Parathyroid adenoma (tissue), 2 donors: Measurements from ENCODE around the gene MED27.

Experiments
- H2AFZ ChIP-seq: fragments of 300-600 bp; sonication (generic); one replicate; pipeline ENCODE4 v1.7.0; 2017; ENCODE audit warnings: antibody characterized with exemption, mild to moderate bottlenecking
- H3K27ac ChIP-seq: fragments of 300-600 bp; sonication (generic); one replicate; pipeline ENCODE4 v1.7.0; 2017
- H3K27me3 ChIP-seq: fragments of 300-600 bp; sonication (generic); one replicate; pipeline ENCODE4 v1.7.0; 2017; ENCODE audit warnings: low read length; ENCODE audit not compliant: control insufficient read depth, insufficient read depth
- H3K36me3 ChIP-seq: fragments of 300-600 bp; sonication (generic); one replicate; pipeline ENCODE4 v1.7.0; 2017; ENCODE audit warnings: low read length; ENCODE audit not compliant: control insufficient read depth, insufficient read depth
- H3K4me1 ChIP-seq: fragments of 300-600 bp; sonication (generic); one replicate; pipeline ENCODE4 v1.7.0; 2017; ENCODE audit warnings: control low read depth
- H3K4me2 ChIP-seq: fragments of 300-600 bp; sonication (generic); one replicate; pipeline ENCODE4 v1.7.0; 2017; ENCODE audit warnings: low read length
- H3K4me3 ChIP-seq: fragments of 300-600 bp; sonication (generic); one replicate; pipeline ENCODE4 v1.7.0; 2017; ENCODE audit warnings: low read depth, low read length
- H3K79me2 ChIP-seq: fragments of 300-600 bp; sonication (generic); one replicate; pipeline ENCODE4 v1.7.0; 2017; ENCODE audit warnings: control low read depth
- H3K9ac ChIP-seq: fragments of 300-600 bp; sonication (generic); one replicate; pipeline ENCODE4 v1.7.0; 2017; ENCODE audit warnings: mild to moderate bottlenecking
- H3K9me3 ChIP-seq: fragments of 300-600 bp; sonication (generic); one replicate; pipeline ENCODE4 v1.7.0; 2017; ENCODE audit warnings: low read length; ENCODE audit not compliant: control insufficient read depth
- TF ChIP-seq, protein P1 (sequence below): fragments of 300-600 bp; sonication (generic); IDR thresholded peaks from one replicate; pipeline ENCODE4 v1.7.0; 2017; ENCODE audit warnings: antibody characterized with exemption, mild to moderate bottlenecking
- donor health status: primary hyperparathyroidism.

MED27 gene, protein sequence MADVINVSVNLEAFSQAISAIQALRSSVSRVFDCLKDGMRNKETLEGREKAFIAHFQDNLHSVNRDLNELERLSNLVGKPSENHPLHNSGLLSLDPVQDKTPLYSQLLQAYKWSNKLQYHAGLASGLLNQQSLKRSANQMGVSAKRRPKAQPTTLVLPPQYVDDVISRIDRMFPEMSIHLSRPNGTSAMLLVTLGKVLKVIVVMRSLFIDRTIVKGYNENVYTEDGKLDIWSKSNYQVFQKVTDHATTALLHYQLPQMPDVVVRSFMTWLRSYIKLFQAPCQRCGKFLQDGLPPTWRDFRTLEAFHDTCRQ

DNA sequence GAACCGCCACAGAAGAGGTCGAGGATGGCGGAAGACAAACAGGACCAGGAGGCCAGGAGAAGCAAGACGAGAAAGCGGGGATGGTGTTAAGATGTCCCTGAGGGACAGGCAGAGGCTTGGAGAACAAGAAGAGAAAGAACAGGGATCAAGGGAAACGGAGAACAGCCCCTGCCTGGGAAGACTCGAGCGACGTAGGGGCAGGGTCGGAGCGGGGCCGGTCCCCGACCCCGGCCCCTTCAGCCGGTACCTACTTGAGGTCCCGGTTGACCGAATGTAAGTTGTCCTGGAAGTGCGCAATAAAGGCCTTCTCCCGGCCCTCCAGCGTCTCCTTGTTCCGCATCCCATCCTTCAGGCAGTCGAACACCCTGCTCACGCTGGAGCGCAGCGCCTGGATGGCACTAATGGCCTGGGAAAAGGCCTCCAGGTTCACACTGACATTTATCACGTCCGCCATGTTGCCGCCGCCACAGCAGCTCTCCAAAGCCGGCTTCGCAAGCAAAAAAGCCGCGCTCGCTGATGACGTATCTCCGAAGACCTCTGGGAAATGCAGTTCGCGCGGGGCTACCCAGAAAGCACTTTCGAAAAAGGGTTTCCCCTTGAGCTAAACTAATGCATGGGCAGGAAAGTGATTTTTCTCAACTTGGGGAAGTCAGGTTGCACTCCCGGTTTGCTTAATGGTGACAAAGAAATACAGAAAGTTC, at the start of gene MED27:
MED27 (minus strand) TSS at position 477 of the 701 bp plus-strand sequence; CDS start at position 454, 23 bp downstream.
- Histone ChIP-seq H3K4me2 (peak within 1 kb of the TSS; percentile 75), H3K79me2 (peaks cover 16% of the 10 kb centered on the region), H3K9me3 (no peaks in the 10 kb centered on the region), H3K27me3 (no peaks in the 10 kb centered on the region), H2AFZ (peak within 1 kb of the TSS; percentile 85), H3K4me3 (peak within 1 kb of the TSS; percentile 67), H3K36me3 (no peaks in the 10 kb centered on the region), H3K27ac (peak within 1 kb of the TSS; percentile 29), H3K9ac (peak within 1 kb of the TSS; percentile 5), H3K4me1 (peaks cover 2% of the 10 kb centered on the region)
- TF ChIP-seq, protein P1, sequence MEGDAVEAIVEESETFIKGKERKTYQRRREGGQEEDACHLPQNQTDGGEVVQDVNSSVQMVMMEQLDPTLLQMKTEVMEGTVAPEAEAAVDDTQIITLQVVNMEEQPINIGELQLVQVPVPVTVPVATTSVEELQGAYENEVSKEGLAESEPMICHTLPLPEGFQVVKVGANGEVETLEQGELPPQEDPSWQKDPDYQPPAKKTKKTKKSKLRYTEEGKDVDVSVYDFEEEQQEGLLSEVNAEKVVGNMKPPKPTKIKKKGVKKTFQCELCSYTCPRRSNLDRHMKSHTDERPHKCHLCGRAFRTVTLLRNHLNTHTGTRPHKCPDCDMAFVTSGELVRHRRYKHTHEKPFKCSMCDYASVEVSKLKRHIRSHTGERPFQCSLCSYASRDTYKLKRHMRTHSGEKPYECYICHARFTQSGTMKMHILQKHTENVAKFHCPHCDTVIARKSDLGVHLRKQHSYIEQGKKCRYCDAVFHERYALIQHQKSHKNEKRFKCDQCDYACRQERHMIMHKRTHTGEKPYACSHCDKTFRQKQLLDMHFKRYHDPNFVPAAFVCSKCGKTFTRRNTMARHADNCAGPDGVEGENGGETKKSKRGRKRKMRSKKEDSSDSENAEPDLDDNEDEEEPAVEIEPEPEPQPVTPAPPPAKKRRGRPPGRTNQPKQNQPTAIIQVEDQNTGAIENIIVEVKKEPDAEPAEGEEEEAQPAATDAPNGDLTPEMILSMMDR = no peak

DNA sequence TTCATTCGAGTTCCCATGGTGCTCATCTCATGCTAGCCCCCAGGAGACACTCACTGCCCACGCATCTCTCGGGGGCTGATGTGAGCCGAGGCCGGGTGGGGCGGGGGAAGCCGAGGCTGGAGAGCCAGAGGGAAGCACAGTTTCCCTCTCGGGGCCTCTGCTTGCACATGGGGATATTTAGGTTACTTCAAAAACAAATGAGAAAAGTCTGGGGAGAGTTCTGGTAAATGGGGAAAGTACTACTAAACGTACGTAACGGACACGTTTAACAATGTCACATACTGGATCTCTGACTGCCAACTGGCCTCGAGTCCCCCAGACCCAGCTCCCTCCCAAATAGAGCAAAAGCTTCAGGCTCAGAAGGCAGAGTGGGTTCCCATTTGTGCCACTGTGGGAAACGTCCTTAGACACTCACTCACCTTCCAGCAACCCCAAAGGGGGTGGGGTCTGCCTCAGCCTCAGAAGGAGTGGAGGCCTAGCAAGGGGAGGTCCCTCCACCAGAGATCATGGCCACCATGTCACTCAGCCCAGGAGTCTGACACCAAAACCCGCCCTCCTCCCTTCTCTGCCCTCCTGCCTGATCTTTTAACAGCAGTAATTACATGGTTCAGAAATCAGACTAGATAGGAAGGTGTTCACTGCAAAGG, 48.3 kb upstream of the MED27 start:
- Histone ChIP-seq H3K4me3 (no peak overlapping the region), H3K4me1 (no peaks in the 10 kb centered on the region), H3K36me3 (no peaks in the 10 kb centered on the region), H3K4me2 (no peak overlapping the region), H2AFZ (no peak overlapping the region), H3K9ac (no peak overlapping the region), H3K79me2 (no peaks in the 10 kb centered on the region), H3K27ac (no peak overlapping the region), H3K27me3 (no peaks in the 10 kb centered on the region), H3K9me3 (no peaks in the 10 kb centered on the region)
- TF ChIP-seq, protein P1 = no peak

DNA sequence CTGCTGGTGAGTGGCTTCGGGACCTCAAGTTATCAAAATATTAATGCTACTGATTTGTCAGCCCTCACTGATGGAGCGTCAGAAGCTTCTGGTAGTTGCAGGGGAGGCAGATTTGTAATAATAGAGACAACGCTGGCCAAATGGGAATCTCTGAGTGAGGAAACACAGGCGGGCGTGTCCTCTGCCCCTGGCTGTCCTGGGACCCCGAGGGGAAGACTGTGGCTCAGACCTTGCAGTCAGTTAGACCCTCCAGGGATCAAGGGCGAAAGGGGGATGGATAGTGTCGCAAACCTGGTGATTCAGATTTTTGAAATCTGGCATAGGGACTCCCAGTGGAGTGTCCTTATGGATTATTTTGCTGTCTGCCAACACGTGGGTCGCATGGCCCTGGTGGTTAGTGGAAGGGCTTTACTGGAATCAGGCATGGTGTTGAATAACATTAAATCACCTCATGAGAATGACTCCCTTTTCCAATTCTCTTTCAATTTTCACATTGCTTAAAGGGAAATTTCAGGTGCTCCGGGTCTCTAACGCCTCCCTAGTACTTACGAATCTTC, 47.1 kb upstream of the MED27 start:
- Histone ChIP-seq H3K27me3 (no peaks in the 10 kb centered on the region), H3K79me2 (no peaks in the 10 kb centered on the region), H3K9me3 (no peaks in the 10 kb centered on the region), H3K9ac (no peak overlapping the region), H3K27ac (no peak overlapping the region), H3K4me1 (no peaks in the 10 kb centered on the region), H3K4me3 (no peak overlapping the region), H2AFZ (no peak overlapping the region), H3K36me3 (no peaks in the 10 kb centered on the region), H3K4me2 (no peak overlapping the region)
- TF ChIP-seq, protein P1 = no peak

DNA sequence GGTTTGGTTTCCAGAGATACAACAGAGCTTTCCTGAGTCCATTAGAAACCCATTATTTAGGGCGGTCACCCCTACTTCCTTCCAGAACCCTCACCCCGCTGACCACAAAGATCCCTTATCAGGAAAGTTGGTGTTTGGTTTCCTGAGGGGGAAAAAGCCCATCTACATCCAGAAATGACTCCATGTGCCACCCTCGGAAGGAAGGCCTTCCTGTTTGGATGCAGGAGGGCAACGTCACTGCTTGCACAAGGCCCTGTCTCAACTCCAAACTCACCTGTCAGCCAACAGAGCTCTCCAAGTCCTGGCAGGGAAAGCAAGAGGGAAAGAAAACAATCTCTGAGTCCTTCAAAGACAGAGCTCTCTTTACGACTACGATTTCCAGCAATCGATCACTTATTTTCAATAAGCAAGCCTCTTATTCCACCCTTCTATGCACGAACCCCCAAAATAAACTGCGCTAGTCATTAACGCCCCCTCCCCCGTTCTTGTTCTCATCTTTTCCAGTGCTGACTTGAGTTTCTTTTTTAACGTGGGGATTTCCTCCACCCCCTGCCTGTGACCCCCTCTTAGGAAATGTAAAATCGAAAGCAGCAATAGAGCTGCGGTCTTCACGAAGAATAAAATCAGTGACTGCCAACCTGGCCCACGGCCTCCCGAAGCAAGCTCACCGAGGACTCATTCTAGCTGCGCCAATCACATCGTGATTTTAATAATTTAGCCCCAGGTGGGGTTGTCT, 46.4 kb upstream of the MED27 start:
- Histone ChIP-seq H3K36me3 (no peaks in the 10 kb centered on the region), H3K27me3 (no peaks in the 10 kb centered on the region), H2AFZ (no peak overlapping the region), H3K4me1 (no peaks in the 10 kb centered on the region), H3K4me3 (no peak overlapping the region), H3K27ac (no peak overlapping the region), H3K9ac (no peak overlapping the region), H3K4me2 (no peak overlapping the region), H3K79me2 (no peaks in the 10 kb centered on the region), H3K9me3 (no peaks in the 10 kb centered on the region)
- TF ChIP-seq, protein P1 = no peak
